NK-92 (cell line): ENCODE results near the gene FNDC3B.

ENCODE experiments used
- DNase-seq: peaks from one replicate; lab custom pipeline; 2025; ENCODE audit not compliant: unreplicated experiment; lab: John Stamatoyannopoulos, UW

The FNDC3B gene

DNA sequence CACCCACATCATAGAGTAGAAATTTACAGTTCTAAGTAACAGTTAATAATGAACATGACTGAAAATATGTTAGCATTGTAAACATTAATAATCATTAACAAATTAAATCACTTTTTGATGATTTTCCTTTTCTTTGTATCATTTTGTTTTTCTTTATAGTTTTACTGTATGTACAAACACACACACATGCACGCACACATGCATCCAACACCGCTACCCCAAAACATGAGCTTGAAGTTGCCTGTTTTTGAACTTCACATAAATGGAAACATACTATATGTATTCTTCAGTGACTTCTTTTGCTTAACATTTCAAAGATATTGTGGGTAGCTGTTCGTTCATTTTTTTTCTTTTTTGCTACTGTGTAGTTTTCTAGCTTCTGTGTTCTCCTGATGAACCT is 123.9 kb downstream of the FNDC3B start:
- no peak for DNase-seq

GRCh38 chr3:172164620-172165362 is 125.4 kb downstream of the FNDC3B start:
- DNase-seq, result no peak

GRCh38 chr3:172166261-172166660 is 126.9 kb downstream of the FNDC3B start:
- no peak for DNase-seq

- no peak for DNase-seq
Observed at GRCh38 chr3:172166890-172167289, 127.5 kb downstream of the FNDC3B start.

DNA sequence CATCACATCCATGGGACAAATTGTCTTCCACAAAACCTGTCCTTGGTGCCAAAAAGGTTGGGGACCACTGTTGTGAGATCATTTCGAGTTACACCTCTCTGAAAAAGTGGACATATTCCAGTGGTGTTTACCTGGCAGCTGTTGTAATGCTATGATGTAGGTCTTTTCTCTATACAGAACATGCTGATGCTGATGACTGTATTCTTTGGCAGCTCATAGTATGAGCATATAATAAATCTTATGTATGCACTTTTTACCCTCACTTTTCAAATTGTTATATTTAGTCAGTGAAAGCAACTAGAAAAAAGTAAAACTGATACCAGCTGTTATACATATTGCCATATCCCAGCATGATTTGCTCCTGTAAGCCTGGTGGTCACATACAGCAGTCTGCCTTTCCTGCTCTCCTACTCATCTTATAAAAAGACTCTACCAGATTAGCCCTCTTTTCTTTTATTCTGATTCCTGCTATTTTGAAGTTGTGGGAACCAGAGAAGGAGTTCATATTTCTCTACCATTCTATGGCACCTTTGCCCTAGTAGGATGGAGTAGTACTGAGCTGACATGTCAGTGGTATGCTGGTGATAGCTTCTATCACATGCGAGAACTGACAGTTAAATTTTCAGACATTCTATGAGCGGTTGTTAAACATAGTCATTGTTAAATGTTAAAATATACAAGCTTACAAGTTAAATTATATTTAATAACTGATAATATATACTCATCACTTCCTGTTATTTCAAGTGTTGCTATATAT is 128.7 kb downstream of the FNDC3B start:
- DNase-seq, result no peak

- no peak for DNase-seq
Observed at GRCh38 chr3:172170073-172170709, 130.8 kb downstream of the FNDC3B start.

DNA sequence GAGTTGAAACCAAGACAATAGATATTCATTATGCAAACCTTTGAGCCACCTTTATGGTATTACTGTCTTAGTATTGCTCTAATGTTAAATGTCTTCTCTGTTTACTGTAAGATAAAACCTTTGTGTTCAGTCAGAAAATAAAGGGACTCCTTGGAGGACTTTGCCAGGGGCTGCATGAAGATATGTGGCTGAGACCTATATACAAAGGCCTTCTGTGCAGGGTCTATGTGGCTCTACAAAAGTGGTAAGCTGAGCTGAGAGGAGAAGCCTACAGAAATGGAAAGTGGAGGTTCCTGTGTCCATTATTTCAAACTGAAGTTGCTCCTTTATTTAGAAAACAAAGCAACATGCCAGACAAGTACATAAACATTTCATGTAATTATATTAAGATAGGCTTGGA is 131.5 kb downstream of the FNDC3B start:
- DNase-seq, result no peak

- DNase-seq, result no peak
Observed at GRCh38 chr3:172171396-172172075, 132.2 kb downstream of the FNDC3B start.

DNA sequence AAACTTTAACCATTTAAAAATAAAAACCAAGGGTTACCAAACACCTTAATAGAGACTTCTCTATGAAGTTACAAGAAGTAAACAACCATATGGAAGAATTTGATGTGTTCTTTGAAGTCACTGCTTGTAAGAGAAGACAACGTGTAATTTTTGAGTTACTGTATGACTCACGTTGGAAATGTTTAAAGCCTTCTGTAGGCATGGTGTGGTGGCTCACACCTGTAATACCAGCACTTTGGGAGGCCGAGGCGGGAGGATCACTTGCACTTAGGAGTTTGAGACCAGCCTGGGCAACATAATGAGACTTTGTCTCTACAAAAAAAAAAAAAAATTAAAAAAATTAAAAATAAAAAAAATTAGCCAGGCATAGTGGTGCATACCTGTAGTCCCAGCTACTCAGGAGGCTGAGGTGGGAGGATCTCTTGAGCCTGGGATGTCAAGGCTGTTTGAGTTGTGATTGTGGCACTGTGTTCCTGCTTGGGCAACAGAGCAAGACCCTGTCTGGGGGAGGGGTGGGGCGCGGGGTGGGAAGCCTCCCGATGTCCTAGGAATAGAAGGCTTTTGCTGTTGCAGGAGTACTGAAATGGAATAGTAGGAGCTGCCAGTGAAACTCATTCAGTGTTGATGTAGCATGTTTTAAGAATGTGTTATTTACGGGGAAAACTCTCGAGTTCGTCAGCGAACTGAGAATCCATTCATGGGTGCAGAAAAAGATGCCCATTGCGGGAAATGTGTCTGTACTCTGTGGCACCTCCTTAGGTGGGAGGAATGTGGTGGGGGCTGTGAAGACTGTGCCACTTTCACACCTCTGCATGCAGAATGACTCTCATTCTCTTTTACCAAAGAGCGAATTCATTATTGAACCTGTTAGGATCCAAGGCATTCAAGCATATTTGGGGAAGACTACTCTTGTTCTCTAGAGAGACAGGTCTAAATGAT is 134.2 kb downstream of the FNDC3B start:
- no peak for DNase-seq

GRCh38 chr3:172174513-172175253 is 135.3 kb downstream of the FNDC3B start:
- DNase-seq, result no peak

DNA sequence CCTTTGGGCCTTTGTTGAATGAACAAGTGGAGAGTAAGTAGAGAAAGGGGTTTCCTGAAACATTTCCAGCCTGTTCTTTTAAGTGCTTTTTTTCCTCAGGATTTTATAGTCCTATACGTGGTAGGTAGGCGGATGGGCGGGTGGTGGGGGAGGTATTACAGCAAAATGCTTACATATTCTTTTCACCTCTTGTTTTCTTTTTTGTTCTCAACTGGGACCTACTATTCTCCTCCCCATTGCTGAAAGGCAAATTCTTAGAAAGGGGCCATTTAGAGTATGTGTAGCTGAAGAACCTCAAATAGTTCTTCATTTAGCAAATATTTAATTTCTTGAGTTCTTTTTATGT is 135.8 kb downstream of the FNDC3B start:
- DNase-seq, result no peak

DNA sequence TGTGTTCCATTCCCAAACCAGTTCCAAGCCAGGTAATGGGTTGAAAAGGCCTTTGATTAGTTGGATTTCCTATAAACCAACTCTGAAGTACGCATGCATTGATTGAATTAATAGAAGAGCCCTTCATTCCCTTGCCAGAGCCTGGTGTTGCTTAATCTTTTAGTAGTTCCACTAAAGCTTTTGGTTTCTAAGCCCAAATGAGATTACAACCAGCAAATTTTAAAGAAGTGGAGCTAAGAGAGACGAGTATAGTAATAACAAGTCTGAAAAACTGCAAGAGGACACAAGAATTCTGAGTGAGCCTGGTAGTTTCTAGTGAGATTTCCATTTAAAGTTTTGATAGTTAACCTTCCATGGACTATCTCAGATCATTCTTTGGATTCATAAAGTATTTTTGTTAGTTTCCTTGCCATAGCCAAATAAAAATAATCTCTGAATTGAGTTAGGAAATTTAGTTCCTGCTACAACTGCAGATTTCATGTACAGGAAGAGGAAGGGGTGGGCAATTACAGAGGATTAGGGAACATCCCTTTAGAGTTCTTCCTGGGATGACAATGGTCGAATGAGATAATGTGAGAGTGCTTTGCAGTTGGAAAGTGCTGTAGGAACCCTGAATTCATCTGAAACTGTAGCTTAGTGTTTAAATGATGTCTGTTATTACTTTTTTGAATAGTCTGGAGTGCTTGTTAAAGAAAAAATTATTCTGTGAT is 136.8 kb downstream of the FNDC3B start:
- no peak for DNase-seq

DNA sequence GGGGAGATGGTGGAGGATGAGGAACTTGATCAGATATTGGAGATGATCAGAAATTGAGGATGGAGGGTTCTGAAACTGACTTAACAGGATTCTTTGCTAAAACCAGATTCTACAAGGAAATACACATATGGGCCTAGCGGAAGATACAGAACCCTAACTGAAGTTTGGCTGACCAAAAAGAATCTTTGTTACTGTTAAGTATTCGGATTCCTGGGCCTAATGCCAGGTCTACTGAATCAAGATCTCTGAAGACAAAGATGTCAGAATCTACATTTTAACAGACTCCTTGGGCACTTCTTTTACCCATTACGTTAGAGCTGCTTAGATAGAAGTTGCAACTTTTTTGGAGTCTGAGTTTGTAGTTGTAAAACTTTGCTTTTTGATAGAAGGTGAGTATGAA is 137.7 kb downstream of the FNDC3B start:
- DNase-seq, result no peak

GRCh38 chr3:172177803-172178316 is 138.5 kb downstream of the FNDC3B start:
- DNase-seq, result no peak

DNA sequence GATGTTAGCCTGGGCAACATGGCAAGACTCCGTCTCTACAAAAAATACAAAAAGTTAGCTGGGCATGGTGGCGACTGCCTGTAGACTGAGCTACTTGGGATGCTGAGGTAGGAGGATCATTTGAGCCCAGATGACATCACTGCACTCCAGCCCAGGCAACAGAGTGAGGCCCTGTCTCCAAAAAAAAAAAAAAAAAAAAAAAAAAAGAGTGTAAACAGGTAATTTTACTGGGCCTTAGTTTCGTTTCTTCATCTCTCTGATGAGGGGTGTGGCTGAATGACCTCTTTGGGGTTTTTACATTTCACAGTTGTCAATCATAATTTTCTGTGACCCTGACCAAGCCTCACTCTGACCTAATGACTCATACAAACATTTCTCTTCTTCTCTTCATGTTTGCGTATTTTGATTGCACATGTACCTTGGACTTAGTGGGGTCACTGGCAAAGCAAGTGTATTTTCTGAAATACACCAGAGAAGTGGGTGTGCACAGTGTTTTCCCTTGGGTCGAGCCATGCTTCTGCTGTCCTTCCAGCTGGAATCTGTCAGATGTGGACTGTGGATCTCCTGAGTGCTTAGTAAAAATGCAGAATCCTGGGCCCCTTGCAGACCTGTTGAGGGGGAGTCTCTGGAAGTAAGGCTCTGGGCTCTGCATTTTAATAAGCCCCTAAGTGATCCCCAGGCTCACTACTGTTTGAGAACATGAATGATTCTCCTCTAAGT is 140.5 kb downstream of the FNDC3B start:
- no peak for DNase-seq

- no peak for DNase-seq
Observed at GRCh38 chr3:172180473-172180872, 141.1 kb downstream of the FNDC3B start.

GRCh38 chr3:172181932-172182586 is 142.7 kb downstream of the FNDC3B start:
- no peak for DNase-seq

- no peak for DNase-seq
Observed at GRCh38 chr3:172182797-172183196, 143.4 kb downstream of the FNDC3B start.
